Ishikawa (cell line): ENCODE data around the gene PRDM11.
A peak's percentile ranks its signal among the peaks of the same experiment; 100 is the strongest.

Source experiments
- CEBPB ChIP-seq: IDR thresholded peaks from 2 replicates; pipeline ENCODE4 v1.6.1; 2012
- CREB1 ChIP-seq: IDR thresholded peaks from 2 replicates; pipeline ENCODE4 v1.6.1; 2012; ENCODE audit warnings: low read depth
- EGR1 ChIP-seq: IDR thresholded peaks from 2 replicates; pipeline ENCODE4 v1.6.1; 2012
- EP300 ChIP-seq: IDR thresholded peaks from 2 replicates; pipeline ENCODE4 v1.6.1; 2012; ENCODE audit warnings: borderline replicate concordance
- FOXM1 ChIP-seq: IDR thresholded peaks from 2 replicates; pipeline ENCODE4 v1.6.1; 2012; ENCODE audit warnings: low read depth, borderline replicate concordance
- MAX ChIP-seq: IDR thresholded peaks from 2 replicates; pipeline ENCODE4 v1.6.1; 2012
- NFIC ChIP-seq: IDR thresholded peaks from 2 replicates; pipeline ENCODE4 v1.6.1; 2012
- RAD21 ChIP-seq: IDR thresholded peaks from 2 replicates; pipeline ENCODE4 v1.6.1; 2012; ENCODE audit warnings: low read depth
- REST ChIP-seq: IDR thresholded peaks from 2 replicates; pipeline ENCODE4 v1.6.1; 2012; ENCODE audit warnings: low read depth, mild to moderate bottlenecking
- TAF1 ChIP-seq: IDR thresholded peaks from 2 replicates; pipeline ENCODE4 v1.6.1; 2012; ENCODE audit warnings: low read depth, mild to moderate bottlenecking
- TCF12 ChIP-seq: IDR thresholded peaks from 2 replicates; pipeline ENCODE4 v1.6.1; 2012; ENCODE audit warnings: low read depth
- TEAD4 ChIP-seq: IDR thresholded peaks from 2 replicates; pipeline ENCODE4 v1.6.1; 2012
- USF1 ChIP-seq: IDR thresholded peaks from 2 replicates; pipeline ENCODE4 v1.6.1; 2012
- YY1 ChIP-seq: IDR thresholded peaks from 2 replicates; pipeline ENCODE4 v1.6.1; 2012; ENCODE audit warnings: low read depth
- ZBTB7A ChIP-seq: IDR thresholded peaks from 2 replicates; pipeline ENCODE4 v1.6.1; 2012; ENCODE audit warnings: low read depth

The PRDM11 gene

GRCh38 chr11:45232341-45233080 is 86.1 kb downstream of the PRDM11 start:
- TF ChIP-seq TEAD4 (no peak), TCF12 (no peak), EP300 (no peak), MAX (no peak), REST (no peak), ZBTB7A (no peak), RAD21 (no peak), EGR1 (no peak), TAF1 (no peak), USF1 (no peak), FOXM1 (no peak)

GRCh38 chr11:45233121-45233803 is 86.8 kb downstream of the PRDM11 start:
- TF ChIP-seq RAD21 (peak; percentile 68), ZBTB7A (no peak), MAX (no peak)

- TF ChIP-seq ZBTB7A: no peak
- no peak for TF ChIP-seq NFIC
- TF ChIP-seq RAD21: no peak
- no peak for TF ChIP-seq CEBPB
- no peak for TF ChIP-seq YY1
- no peak for TF ChIP-seq MAX
- TF ChIP-seq TCF12: no peak
- TF ChIP-seq TEAD4: no peak
- no peak for TF ChIP-seq FOXM1
These were observed 87.3 kb downstream of the PRDM11 start for GRCh38 chr11:45233804-45234170.

- TF ChIP-seq YY1 (no peak), EP300 (no peak), TAF1 (no peak), TEAD4 (no peak), REST (no peak), EGR1 (no peak), TCF12 (no peak)
These were observed 88.0 kb downstream of the PRDM11 start for GRCh38 chr11:45234306-45235006.

- TF ChIP-seq EP300: no peak
- no peak for TF ChIP-seq ZBTB7A
- TF ChIP-seq YY1: no peak
- no peak for TF ChIP-seq TEAD4
- no peak for TF ChIP-seq TCF12
- no peak for TF ChIP-seq CEBPB
- no peak for TF ChIP-seq MAX
- TF ChIP-seq CREB1: no peak
- no peak for TF ChIP-seq NFIC
These were observed 91.4 kb downstream of the PRDM11 start for GRCh38 chr11:45237711-45238315.

GRCh38 chr11:45238724-45239123 is 92.3 kb downstream of the PRDM11 start:
- TF ChIP-seq TCF12 (no peak), CEBPB (no peak), FOXM1 (no peak), NFIC (no peak), REST (no peak), CREB1 (no peak), TAF1 (no peak), USF1 (no peak), MAX (no peak), ZBTB7A (no peak), EP300 (no peak), TEAD4 (no peak), RAD21 (no peak), EGR1 (no peak), YY1 (no peak)
